OCI-LY7 (cell line): ENCODE results near the gene TAAR8. TPM values are rescaled to one million over a fixed set of nuclear protein-coding genes. Genes with fewer than 3 reads are reported as not detected.
"Not testable (repeated sequence)": the region's sequence is repeated elsewhere in the genome, so short reads cannot be mapped to it uniquely, and the experiment has no call there.

Experiments
- BruUV-seq: library from RNA; stranded (reverse); fragments of 400-500 nt; replicated peaks from 2 replicates; lab custom pipeline; 2021; lab: Mats Ljungman, UMichigan
- CTCF ChIA-PET: fragments of 300-600 bp; sonication (Branson Sonifier 250); formaldehyde crosslinking; loops from one replicate; lab custom pipeline; 2022; ENCODE audit warnings: antibody characterized with exemption; ENCODE audit not compliant: unreplicated experiment; lab: Charles Lee
- POLR2A ChIA-PET: fragments of 300-600 bp; sonication (Branson Sonifier 250); formaldehyde crosslinking; loops from one replicate; lab custom pipeline; 2022; ENCODE audit warnings: antibody characterized with exemption; lab: Charles Lee
- DNase-seq: peaks from one replicate; pipeline ENCODE4 v3.0.0-alpha.2; 2015; ENCODE audit warnings: low spot score
- H2AFZ ChIP-seq: fragments of 200-600 bp; sonication (generic), shearing (Covaris generic); 2 replicates; pipeline ENCODE4 v1.6.1; 2014; ENCODE audit warnings: mild to moderate bottlenecking, antibody characterized with exemption, low read length, moderate library complexity
- H3K27ac ChIP-seq: fragments of 200-600 bp; sonication (generic); 2 replicates; pipeline ENCODE4 v1.5.1; 2014; ENCODE audit warnings: mixed run types, low read depth, mild to moderate bottlenecking, moderate library complexity, low read length, inconsistent platforms; ENCODE audit not compliant: poor library complexity, severe bottlenecking
- H3K36me3 ChIP-seq: fragments of 200-600 bp; sonication (generic); 2 replicates; pipeline ENCODE4 v1.6.1; 2014; ENCODE audit warnings: mild to moderate bottlenecking, antibody characterized with exemption, low read length, moderate library complexity, mixed read lengths; ENCODE audit not compliant: insufficient read depth
- H3K4me1 ChIP-seq: fragments of 200-600 bp; sonication (generic); 2 replicates; pipeline ENCODE4 v1.5.1; 2014; ENCODE audit warnings: mild to moderate bottlenecking, low read length; ENCODE audit not compliant: insufficient read depth, poor library complexity, severe bottlenecking
- H3K4me2 ChIP-seq: fragments of 200-600 bp; sonication (generic); 2 replicates; pipeline ENCODE4 v1.6.1; 2014; ENCODE audit warnings: mild to moderate bottlenecking, low read length
- H3K4me3 ChIP-seq: fragments of 200-600 bp; sonication (generic); 2 replicates; pipeline ENCODE4 v1.5.1; 2014; ENCODE audit warnings: mild to moderate bottlenecking, low read depth, low read length; ENCODE audit not compliant: poor library complexity, severe bottlenecking
- H3K79me2 ChIP-seq: fragments of 200-600 bp; sonication (generic); 2 replicates; pipeline ENCODE4 v1.6.1; 2016; ENCODE audit warnings: low read depth, mild to moderate bottlenecking, low read length, moderate library complexity, mixed read lengths; ENCODE audit not compliant: insufficient read depth
- H3K9me2 ChIP-seq: fragments of 200-600 bp; sonication (generic); 2 replicates; pipeline ENCODE4 v1.6.1; 2016; ENCODE audit warnings: mild to moderate bottlenecking, low read length, mixed read lengths; ENCODE audit not compliant: insufficient read depth
- H3K9me3 ChIP-seq: fragments of 200-600 bp; sonication (generic); 2 replicates; pipeline ENCODE4 v1.6.1; 2014; ENCODE audit warnings: mild to moderate bottlenecking, mixed run types, low read length, mixed read lengths
- H4K20me1 ChIP-seq: fragments of 200-600 bp; sonication (generic); 2 replicates; pipeline ENCODE4 v1.6.1; 2014; ENCODE audit warnings: mild to moderate bottlenecking, antibody characterized with exemption, low read length, moderate library complexity, mixed read lengths; ENCODE audit not compliant: insufficient read depth
- EZH2phosphoT487 ChIP-seq: fragments of 200-600 bp; sonication (generic); IDR thresholded peaks from 2 replicates; pipeline ENCODE4 v1.6.1; 2018; ENCODE audit warnings: low read depth, borderline replicate concordance, mild to moderate bottlenecking, mixed run types, antibody characterized with exemption, low read length, moderate library complexity, mixed read lengths
- intact Hi-C: fragments of 100-400 bp; cut with micrococcal nuclease; formaldehyde crosslinking; loops from one replicate; pipeline ENCODE4 v1.10.0; 2022; ENCODE audit not compliant: unreplicated experiment
- total RNA-seq, 2 experiments: library from RNA; depleted of rRNA in 1 of 2; stranded (reverse); fragments of >200 nt in 1 of 2; shearing (Covaris generic) in 1 of 2; gene quantifications; 2 replicates each; pipeline ENCODE4 v1.2.3, GENCODE V29; 2014 to 2022
- TF ChIP-seq, protein P1 (sequence below): fragments of 200-600 bp; sonication (generic); conservative IDR thresholded peaks from 2 replicates; pipeline ENCODE4 v1.5.1; 2014; ENCODE audit warnings: mild to moderate bottlenecking, antibody characterized with exemption, low read length, moderate library complexity, mixed read lengths

The TAAR8 gene
- total RNA-seq, 2 experiments from 2014 or later, result not detected

DNA sequence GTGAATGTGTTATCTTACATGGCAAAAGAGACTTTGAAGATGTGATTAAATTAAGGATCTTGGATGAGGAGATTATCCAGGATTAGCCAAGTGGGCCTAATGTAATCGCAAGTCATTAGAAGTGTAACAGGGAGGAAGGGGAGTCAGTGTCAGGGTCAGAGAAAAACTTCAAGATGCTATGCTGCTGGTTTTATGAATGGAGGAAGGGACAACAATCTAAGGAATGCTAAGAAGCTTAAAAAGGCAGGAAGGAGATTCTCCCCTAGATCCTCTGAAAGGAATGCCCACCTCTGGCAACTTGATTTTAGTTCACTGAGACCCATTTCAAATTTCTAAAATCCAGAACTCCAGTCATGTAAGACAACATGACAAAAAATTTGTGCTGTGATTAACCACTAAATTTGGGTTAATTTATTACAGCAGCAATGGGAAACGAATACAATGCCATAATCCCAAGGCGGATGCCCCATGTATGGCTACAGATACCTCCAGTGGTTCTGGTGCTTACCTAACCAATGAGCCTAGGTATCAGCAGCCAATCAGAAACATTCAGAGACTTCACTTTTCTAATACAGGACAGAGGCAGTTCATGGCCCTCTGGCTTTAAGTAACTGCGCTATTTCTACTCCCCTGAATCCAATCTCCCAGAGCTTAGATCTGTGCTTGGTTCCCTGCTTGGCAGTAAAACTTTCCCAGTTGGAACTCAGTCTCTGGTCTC is 3.6 kb upstream of the TAAR8 start:
- intact Hi-C loops, result no loop called here
- DNase-seq, result no peak
- H3K4me3 ChIP-seq, result no peak overlapping the region
- no peaks in the 10 kb centered on the region for H3K4me1 ChIP-seq
- no peaks in the 10 kb centered on the region for H3K9me2 ChIP-seq
- H3K79me2 ChIP-seq, result no peaks in the 10 kb centered on the region
- H3K36me3 ChIP-seq, result no peaks in the 10 kb centered on the region
- H3K4me2 ChIP-seq, result no peak overlapping the region
- no peaks in the 10 kb centered on the region for H3K9me3 ChIP-seq
- H2AFZ ChIP-seq, result no peak overlapping the region
- H4K20me1 ChIP-seq, result no peaks in the 10 kb centered on the region
- BruUV-seq, result no TSS peak
- no peak overlapping the region for H3K27ac ChIP-seq
- CTCF ChIA-PET, result no interaction called here
- POLR2A ChIA-PET, result no interaction called here
- TF ChIP-seq EZH2phosphoT487, result no peak
- TF ChIP-seq, protein P1, sequence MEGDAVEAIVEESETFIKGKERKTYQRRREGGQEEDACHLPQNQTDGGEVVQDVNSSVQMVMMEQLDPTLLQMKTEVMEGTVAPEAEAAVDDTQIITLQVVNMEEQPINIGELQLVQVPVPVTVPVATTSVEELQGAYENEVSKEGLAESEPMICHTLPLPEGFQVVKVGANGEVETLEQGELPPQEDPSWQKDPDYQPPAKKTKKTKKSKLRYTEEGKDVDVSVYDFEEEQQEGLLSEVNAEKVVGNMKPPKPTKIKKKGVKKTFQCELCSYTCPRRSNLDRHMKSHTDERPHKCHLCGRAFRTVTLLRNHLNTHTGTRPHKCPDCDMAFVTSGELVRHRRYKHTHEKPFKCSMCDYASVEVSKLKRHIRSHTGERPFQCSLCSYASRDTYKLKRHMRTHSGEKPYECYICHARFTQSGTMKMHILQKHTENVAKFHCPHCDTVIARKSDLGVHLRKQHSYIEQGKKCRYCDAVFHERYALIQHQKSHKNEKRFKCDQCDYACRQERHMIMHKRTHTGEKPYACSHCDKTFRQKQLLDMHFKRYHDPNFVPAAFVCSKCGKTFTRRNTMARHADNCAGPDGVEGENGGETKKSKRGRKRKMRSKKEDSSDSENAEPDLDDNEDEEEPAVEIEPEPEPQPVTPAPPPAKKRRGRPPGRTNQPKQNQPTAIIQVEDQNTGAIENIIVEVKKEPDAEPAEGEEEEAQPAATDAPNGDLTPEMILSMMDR, result no peak

GRCh38 chr6:132551214-132551613 is 1.3 kb upstream of the TAAR8 start:
- Histone ChIP-seq H3K27ac (no peak overlapping the region), H3K9me2 (no peaks in the 10 kb centered on the region), H3K79me2 (no peaks in the 10 kb centered on the region), H3K36me3 (no peaks in the 10 kb centered on the region), H4K20me1 (no peaks in the 10 kb centered on the region), H3K4me3 (no peak overlapping the region), H2AFZ (no peak overlapping the region), H3K9me3 (no peaks in the 10 kb centered on the region), H3K4me2 (no peak overlapping the region), H3K4me1 (no peaks in the 10 kb centered on the region)
- no TSS peak for BruUV-seq
- ChIA-PET POLR2A (interaction anchor here (0.5 kb wide), 1 partner anchor 272 kb away, joined by 5 read pairs; no protein-coding TSS in a partner anchor), CTCF (no interaction called here)
- no peak for DNase-seq
- intact Hi-C loops, result no loop called here
- TF ChIP-seq EZH2phosphoT487, result no peak
- TF ChIP-seq, protein P1, result no peak

DNA sequence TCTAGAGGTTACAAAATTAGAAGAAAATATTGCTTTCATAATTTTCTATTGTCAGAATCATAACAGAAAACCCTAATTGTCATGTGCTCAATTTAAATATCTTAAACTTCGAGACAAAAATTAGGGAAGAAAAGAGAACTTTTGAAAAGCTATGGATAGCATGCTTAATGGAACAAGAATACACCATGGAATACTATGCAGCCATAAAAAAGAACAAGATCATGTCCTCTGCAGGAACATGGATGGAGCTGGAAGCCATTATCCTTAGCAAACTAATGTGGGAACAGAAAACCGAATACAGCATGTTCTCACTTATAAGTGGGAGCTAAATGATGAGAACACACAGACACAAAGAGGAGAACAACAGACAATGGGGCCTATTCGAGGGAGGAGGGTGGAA is 7.6 kb downstream of the TAAR8 start:
- CTCF ChIA-PET, H3K4me3 ChIP-seq, H3K36me3 ChIP-seq, H2AFZ ChIP-seq, H3K79me2 ChIP-seq, DNase-seq, H3K4me1 ChIP-seq, intact Hi-C loops, BruUV-seq, H3K27ac ChIP-seq, H3K9me3 ChIP-seq, H3K4me2 ChIP-seq, H3K9me2 ChIP-seq, H4K20me1 ChIP-seq: not testable (repeated sequence)
- POLR2A ChIA-PET, result interaction anchor here (0.6 to 3.2 kb wide), 3 partner anchors 13 to 642 kb away, joined by 3 to 9 read pairs (median 4); no protein-coding TSS in a partner anchor
